C1 segment of cervical spinal cord (tissue), 14 donors: ENCODE data around the gene CUEDC2.
A peak's percentile ranks its signal among the peaks of the same experiment; 100 is the strongest.

Experiments
- DNase-seq, 14 donors: peaks; one replicate each; lab custom pipeline; 2025; lab: John Stamatoyannopoulos, UW

CUEDC2 gene

DNA sequence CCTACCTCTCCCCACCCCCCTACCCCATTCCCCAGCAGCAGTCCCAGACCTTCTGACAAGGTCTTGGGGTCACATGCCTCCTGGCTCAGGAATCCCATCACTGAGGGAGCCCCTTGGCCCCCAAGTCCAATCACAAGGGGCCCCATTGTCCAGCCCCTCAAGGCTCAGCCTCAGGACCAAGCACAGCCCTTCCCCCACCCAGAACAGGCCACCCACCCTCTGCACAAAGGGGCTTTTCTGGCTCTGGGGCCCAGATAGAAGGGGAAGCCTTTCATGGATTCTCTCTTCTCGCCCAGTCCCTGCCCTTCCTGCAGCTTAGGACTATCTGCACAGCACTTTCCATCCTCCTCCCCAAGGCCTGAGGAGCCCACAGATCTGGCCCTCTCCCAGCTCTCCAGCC, 6.9 kb downstream of the CUEDC2 start:
- DNase-seq = no peak

DNA sequence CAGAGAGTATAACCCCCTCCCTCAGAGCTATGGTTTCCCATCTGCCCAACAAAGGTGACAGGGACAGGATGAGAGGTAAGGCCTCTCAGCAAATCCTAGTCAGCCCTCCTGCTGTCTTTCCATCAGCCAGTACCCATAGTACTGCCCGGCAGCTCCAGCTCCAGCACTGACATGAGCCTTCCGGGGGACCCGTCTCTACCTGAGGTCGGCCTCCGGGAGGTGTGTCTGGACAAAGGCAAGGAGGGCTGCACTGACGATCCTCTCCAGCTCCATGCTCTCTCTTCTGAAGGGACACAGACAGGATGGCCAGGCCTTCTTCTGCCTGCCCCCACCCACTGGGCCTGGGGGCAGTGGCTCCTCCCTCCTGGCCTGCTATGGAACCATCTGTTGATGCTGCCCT, 7.5 kb downstream of the CUEDC2 start:
- DNase-seq = no peak

DNA sequence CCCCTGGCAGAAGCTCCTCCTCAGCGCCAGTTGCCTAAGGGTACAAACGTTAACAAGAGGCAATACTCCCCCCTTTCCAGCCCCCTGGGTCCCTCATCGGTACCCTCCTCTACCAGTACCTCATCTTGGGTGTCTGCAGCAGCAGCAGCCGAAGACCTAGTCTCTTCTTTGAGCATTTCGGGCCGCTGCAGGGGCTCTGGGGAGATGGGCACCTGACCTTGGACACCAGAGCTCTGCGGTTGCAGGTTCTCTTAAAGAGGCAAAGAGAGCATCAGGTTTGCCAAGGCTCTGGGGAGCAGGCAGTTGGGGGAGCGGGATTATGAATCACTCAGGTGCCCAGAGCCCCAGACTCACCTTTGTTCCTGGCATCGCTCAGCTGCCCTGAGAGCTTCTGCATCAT, 8.2 kb downstream of the CUEDC2 start:
- no peak for DNase-seq

DNA sequence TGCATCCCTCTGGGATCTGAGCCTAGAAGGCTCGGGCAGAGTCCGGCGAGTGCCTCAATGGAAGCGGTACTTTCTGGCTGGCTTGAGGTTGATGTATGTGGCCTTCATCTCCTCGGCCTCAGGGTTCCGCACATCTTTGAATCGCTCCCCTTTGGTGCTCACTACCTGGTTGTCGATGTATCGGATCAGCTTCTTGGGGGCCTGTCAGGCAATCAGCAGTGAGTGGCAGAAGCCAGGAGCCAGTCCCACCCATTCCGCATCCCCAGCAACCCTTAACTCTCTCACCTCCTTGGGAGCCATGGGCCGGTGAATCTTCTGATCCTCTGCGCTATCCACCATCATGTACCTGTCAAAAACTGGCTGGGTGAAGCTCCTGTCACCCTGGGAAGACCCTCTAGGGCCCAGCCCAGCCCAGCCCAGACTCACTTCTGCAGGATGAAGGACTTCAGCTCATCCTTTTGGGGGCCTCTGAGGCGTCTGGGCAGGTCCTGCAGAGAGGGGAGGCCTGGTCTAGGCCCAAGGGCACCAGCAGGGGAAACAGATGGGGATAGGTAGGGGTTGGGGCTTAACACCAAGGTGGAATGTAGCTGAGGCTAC, 8.9 kb downstream of the CUEDC2 start:
- no peak for DNase-seq

DNA sequence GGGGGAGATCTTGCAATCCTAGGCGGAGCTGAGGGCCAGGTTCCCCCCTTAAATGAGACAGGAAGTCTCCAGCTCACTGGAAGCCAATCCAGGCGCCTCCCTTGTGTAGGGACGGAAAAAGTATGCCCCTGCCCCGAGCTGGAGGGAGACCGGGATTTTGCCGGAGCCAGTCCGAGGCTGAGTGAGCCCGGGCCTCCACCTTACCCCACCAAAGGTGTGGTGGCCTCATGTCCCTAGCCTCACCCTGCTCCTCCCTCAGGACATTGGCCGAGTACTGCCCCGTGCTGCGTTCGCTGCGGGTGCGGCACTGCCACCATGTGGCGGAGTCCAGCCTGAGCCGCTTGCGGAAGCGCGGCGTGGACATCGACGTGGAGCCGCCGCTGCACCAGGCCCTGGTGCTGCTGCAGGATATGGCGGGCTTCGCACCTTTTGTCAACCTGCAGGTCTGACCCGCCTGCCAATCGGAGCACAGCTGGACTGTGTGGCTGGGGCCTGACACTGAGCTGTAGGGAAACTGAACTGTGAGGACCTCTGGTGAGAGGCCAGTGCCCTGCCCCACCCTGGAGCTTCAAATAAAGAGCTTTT, 9.7 kb downstream of the CUEDC2 start:
- peak in 11 of 14 donors; percentile 27 to 72 (median 41) for DNase-seq

DNA sequence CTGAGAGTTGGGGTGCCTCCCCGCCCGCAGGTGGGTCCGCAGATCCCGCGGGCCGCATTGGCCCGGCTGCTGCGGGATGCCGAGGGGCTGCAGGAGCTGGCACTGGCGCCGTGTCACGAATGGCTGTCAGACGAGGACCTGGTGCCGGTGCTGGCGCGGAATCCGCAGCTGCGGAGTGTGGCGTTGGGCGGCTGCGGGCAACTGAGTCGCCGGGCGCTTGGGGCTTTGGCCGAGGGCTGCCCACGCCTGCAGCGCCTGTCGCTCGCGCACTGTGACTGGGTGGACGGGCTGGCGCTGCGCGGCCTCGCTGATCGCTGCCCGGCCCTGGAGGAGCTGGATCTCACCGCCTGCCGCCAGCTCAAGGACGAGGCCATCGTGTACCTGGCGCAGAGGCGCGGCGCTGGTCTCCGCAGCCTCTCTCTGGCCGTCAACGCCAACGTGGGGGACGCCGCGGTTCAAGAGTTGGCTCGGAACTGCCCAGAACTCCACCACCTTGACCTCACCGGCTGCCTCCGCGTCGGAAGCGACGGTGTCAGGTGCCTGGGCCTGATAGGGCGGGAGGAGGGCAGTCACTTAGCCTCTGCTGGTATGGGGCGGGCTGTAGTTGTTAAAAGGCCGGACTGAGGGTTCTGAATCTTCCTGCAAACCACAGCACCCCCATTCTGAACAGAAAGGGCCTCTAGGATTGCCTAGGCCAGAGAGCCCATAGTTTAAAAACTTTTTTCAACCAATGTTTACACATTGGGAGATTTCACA, 10.4 kb downstream of the CUEDC2 start:
- peak in 2 of 14 donors; percentile 21 to 51 for DNase-seq

DNA sequence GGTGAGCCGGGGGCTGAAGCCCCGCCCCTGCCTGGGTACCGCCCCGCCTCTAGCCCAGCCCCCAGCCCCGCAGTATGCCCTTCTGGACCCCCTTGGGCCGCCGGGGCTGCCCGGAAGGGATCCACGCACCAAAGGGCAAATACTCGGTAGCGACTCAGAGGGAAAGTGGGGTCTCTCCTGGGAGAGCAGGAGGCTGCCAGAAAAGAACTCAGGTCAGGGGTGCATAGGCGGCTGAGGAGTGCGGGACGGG, 10.9 kb downstream of the CUEDC2 start:
- DNase-seq = peak in 3 of 14 donors; percentile 44 to 54 (median 52)

DNA sequence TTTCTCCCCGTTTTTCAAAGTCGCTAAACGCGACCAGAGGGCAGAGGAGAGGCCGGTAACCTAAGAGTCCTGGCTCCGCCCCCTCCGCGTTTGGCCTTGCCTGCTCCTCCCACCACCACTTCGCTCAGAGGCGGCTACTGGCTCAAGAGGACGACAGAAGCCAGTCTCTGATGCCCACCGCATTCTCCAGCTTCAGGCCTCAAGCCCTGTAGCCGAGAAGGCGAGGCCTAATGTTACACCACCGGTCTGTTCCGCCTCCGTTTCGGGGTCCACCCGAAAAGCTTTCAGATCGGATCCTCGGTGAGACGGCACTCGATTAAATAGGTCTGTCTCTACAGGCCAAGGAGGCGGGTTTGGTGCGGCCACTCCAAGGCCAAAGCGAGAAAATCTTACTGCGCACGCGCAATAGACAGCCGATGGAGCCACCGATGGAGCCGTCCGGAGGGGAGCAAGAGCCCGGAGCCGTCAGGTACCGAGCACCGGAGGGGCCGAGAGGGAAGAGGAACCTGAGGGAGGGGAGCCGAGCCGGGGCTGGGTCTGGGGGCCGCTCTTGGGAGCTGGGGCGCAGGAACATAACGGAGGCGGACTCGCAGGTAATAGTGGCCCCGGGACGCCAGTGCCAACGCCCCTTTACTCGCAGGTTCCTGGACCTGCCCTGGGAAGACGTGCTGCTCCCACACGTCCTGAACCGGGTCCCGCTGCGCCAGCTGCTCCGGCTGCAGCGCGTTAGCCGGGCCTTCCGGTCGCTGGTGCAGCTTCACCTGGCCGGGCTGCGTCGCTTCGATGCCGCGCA, 11.5 kb downstream of the CUEDC2 start, which contains the start of gene FBXL15:
Gene FBXL15, plus strand, starts transcription at position 123 of the 793 bp plus-strand sequence. Its CDS starts 294 bp downstream, at position 417.
- DNase-seq = peak; percentile 86 to 98 (median 95)

DNA sequence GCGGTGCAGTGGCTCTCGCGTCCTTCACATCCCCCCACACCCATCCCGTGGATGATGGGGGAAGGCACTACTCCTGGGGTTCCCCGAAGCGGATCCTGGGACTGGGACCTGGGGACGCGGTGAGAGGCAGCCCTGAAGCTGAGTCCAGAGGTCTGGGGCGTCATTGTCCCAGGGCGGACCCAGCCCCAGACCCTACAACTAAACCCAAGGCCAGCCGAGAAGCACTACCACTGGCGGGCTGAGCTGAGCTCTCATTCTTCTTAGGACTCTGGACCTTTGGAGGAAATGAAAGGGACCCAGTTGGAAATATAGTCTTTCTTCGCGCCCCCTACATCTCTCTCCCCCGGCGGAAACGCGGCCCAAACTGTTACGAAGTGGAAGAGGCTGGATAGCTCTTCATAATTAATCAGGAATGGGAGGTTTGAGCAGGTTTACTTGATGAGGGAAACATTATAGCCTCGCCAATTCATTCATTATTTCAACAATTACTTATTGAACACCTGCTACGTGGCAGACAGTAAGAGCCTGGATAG, 12.1 kb downstream of the CUEDC2 start:
- DNase-seq = no peak

DNA sequence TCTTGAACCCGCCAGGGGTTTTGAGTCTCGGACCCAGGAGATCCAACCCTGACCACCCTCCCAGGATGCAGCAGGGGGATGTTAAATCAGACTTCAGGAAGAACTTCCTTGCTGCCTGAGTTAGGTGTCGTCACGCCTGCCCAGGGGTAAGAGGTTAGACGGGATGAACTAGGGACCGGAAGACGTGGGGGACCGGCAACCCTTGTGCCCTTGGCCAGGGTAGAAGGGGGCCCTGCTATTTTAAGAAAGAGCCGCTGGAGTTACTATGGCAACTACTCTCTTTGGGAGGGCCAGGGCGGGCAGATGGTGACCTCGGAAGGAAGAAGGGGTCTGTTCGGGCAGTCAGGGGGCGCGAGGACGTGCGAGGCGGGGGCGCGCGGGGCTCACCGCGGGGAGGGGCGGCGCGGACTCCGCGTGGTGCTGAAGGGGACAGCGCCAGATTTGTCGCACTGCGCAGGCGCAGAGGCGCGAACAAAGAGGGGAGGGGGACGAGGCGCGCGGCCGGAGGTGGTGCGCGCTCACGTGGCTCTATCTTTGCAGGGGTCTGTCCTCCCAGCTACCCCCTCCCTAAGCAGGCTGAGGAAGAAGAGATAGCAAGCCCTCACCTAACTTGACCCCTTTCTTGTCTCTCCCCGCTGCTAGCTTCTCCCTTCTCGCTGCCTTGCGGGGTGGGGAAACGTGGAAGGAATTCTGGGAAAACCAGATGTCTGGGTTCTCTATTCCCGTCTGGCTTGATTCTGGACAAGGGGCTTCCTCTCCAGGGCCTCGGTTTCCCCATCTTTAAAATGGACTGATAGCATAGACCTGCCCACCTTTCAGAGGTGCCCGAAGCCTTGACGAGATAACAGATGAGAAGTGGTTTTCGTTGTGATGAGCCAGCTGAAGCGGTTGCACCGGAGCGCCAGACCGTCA, 12.8 kb downstream of the CUEDC2 start:
- DNase-seq = peak in 13 of 14 donors; percentile 11 to 79 (median 50)

DNA sequence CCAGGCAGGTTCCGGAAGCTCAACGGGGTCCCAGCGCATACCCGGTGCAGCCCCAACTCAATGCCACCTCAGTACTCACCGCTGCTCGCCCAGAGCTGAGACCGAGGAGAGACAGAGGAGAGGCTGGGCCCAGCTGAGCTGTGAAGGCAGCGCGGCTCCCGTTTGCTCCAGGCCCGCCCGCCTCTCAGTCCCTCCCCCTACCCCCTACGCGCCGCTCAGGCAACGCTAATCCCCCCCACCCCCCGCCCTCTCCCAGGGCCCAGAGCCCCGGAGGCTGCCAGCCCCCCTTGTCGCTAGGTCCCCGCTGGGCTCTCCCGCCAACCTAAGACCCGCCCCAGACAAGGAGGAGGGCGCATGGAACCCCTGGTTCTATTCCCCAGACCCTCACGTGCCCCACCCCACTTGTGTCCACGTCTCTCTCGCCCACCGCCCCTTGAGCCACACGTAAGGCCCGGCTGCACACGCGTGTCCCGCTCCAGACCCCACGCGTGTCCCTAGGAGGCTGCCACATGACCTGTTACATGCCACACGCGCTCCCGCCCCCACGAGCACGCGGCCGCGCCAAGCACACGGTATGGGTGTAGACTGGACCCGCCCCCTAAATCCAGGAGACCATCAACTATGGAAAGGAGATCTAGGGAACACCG, 13.6 kb downstream of the CUEDC2 start, which contains the start of gene PSD:
Gene PSD, minus strand, starts transcription at position 164 of the 647 bp plus-strand sequence. CDS start 1,747 bp downstream, outside the sequence.
- DNase-seq = peak in 1 of 14 donors; percentile 42

DNA sequence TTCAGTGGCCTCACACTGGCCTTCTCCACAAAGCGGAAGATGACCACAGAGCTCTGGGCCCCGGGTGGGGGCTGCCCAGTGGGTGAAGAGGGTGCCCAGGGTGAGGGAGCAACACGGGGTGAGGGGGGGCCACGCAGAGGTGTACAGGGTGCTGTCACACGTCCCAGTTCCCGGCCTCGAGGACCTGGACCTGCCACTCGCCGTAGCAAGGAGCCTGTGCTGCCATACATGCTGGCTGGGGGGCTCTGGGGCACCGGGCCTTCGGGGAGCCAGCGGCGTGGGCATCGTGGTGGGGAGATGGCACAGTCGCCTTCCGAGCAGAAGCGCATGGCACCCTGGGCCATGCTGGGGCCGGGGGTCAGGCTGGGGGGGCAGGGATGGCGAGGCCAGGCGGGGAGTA, 15.7 kb downstream of the CUEDC2 start:
- DNase-seq = no peak

DNA sequence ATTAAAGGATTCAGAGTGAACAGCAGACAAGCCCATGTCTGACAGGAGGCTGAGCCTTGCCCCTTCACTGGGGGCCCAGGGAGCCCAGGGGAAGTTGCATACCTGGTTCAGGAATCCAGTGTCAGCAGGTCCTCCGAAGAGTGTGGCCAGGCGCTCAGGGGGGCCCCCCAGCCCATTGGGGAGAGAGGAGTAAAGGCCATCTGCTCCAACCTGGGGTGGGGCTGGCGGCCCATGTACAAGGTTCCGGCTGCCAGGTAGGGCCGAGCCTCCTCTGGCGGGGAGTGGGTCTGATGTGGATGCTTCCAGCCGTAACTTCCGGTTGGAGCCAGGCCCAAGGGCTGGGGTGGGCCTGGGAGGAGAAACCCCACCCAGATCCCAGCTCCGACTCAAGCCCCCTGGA, 16.1 kb downstream of the CUEDC2 start:
- no peak for DNase-seq

DNA sequence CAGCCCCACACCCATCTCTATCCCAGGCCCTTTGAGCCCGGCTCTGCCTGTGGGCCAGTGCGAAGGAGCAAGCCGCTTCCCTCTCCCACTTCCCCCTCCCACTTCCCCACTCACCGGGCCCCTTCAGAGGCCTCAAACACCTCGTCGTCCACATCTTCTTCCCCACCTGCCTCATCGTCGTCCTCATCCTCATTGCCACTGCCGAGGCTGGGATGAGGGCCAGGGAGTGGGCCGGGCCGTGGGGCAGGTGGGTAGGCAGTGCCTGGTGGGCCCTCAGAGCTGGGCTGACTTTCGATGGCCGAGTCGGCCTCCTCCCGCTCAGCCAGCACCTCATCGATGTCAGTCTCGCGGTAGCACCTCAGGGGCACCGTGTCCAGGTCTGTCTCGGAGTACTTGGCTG, 17.6 kb downstream of the CUEDC2 start:
- no peak for DNase-seq

DNA sequence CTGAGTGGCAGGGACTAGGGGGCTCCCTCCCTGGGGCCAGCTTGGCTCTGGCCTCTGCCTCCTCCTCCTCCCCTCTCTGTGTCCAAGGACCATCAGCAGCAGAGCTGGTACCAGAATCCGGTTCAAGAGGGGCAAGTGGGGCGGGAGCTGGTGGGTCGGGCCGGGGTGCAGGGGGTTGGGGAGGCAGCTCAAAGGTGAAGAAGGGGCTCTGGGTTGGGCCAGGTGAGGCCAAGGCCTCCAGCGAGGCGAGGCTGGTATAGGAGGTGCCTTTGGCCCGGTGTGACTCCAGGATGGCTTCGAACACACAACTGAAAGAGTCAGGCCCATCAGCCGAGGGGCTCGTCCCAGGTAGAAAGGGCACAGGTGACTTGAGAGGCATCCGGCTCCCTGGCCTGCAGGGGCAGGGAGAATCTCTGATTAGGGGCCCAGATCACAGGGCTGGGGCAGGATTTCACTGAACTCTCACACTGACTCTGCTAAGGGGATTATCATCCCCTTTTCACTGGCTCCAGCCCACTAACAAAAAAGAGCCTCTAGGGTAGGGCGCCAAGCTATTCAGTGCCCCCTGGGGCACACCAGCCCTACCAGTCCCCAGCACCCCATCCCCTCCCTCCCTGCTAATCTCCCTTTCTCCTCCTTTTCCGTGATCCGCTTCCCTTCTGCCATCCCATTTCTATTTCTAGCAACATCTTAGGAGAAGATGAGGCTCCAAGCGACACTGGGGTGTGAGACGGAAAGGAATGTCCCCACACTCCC, 18.4 kb downstream of the CUEDC2 start:
- no peak for DNase-seq

DNA sequence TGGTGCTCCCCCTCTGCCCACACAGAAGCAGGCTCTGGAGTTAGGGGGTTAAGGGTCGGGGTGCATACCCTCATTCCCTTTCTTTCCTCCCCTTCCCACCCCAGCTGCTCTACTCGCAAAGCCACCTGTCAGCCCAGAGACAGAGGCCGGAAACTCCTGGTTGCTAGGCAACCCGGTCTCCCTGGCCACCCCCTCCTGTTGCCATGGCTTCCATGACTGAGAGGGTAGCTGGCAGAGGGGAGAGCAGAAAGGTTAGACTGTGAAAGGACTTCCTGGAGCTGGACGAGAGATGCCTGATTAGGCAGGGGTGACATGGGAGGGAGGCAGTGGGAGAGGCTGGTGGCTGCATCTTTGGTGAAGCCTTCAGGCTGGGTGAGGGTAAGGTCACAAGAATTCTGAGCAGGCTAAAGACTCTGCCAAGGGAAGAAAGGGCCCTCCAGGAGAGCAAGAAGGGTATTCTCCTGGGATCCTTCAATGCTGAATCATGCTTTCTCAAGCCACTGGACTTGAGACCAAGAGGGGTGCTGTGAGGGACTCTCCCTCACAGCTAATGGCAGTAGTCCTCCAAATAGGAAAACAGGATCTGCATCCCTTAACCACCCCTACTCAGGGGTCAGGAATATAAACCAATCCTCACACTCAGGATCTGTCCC, 19.2 kb downstream of the CUEDC2 start:
- peak in 2 of 14 donors; percentile 15 to 55 for DNase-seq

DNA sequence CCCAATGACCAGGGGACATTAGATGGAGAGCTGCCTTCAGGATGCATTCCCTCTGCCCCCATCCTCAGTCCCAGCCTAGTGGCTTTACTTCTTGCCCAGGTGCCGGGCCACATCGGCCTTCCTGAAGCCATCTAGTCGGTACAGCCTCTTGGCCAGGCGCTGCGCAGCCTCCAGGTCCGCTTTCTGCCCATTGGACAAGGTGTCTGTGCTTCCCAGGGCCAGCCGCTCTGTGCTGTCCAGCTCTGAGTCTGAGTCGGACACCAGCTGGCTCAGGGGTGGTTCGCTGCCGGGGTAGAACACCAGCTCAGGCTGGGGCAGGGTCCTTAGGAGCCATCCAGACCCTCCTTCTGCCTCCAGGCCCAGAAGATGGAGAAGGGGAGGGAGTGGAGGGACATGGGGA, 20.1 kb downstream of the CUEDC2 start:
- DNase-seq = no peak

DNA sequence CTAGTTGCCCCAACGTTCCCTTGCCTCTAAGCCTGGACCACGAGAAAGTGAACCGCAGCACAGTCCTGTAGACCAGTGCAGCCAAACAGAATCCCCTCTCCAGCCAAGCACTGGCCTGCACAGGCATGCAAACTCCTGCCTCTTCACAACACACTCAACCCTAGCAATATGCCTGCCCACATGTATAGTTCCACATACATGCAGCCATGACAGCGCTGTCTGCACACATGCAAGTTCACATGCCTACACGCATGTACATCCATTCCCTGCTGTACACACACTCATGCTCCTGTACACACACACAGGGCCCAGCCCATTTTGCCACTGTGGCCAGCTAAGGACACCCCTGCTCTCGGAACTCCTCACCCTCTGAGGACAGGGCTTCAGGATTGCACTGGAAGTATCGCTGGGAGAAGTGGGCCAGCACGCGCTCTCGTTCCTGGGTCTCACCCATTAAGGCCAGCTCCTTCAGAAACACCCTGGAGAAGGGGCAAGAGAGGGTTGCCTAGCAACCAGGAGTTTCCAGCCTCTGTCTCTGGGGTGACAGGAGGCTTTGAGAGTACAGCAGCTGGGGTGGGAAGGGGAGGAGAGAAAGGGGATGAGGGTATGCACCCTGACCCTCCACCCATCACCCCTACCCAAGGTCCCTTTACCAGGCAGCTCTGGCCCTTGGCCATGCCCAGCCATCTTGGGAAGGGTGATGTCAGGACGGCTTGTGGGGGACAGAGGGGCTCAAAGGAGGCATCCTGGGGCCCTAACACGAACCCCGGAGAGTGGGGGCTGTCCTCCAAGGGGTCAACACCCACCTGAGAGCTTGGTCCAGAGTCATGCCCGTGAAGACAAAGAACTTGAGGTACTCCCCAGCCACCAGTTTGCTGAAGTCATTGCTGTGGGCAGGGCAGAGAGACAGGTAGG, 20.8 kb downstream of the CUEDC2 start:
- DNase-seq = no peak
